GM21528 (cell line): ENCODE results near the gene SULT2B1.
"Not testable (repeated sequence)": the region's sequence is repeated elsewhere in the genome, so short reads cannot be mapped to it uniquely, and the experiment has no call there.

Experiments used
- ATAC-seq: cut with Tn5 transposase; IDR thresholded peaks from one replicate; pipeline ENCODE4 v1.9.1; 2021; ENCODE audit warnings: mild to moderate bottlenecking, moderate library complexity; ENCODE audit not compliant: unreplicated experiment, low FRiP score

SULT2B1 gene

DNA sequence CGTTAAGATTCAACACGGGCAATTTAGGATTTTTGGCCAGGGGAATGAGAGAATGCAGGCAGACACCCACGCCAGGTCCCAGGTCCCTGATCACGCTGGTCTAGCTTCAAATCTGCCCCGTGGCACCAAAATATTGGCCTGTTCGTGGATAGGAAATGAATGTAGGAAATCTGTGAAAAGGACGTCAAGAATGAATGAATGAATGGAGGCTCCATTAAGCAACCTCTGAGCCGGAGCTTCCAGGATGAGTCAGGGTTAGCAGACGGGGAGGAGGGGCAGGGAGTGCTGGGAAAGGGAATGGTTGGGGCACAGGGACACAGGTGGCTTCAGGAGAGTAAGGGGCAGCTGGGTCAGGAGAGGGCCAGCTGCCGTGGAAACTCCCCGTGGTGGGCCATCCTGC is 4.2 kb downstream of the SULT2B1 start:
- no peak for ATAC-seq

DNA sequence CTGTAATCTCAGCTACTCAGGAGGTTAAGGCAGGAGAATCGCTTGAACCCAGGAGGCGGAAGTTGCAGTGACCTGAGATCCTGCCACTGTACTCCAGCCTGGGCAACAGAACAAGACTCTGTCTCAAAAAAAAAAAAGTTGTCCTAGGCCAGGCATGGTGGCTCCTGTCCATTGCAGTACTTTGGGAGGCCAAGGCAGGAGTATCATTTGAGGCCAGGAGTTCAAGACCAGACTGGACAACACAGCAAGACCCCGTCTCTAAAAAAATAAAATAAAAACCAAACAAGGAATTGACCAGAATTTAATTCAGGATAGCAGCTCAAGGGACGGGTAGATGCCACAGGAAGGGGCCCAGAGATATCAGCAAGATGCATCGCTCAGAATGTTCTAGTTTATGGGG is 4.9 kb downstream of the SULT2B1 start:
- ATAC-seq, result no peak

GRCh38 chr19:48558018-48558684 is 6.2 kb downstream of the SULT2B1 start:
- no peak for ATAC-seq

DNA sequence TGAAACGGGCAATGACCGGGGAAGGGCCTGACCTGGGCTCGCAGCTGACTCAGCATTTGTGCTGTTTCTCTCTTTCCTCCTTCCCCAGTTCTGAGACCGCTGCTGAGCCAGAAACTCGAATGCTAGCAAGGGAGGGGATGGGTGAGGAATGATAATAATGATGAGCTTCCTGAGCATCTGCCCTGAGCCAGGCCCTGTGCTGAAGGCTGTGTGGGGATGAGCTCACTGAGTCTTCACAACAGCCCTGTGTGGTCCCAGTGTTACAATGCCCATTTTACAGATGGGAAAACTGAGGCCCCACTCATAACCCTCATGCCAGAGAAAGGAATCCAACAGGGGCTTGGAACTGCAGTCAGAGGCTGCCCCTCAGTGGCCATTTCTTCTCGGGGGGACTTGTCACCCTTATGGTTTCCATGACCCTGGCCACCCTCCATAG is 8.1 kb downstream of the SULT2B1 start:
- no peak for ATAC-seq

DNA sequence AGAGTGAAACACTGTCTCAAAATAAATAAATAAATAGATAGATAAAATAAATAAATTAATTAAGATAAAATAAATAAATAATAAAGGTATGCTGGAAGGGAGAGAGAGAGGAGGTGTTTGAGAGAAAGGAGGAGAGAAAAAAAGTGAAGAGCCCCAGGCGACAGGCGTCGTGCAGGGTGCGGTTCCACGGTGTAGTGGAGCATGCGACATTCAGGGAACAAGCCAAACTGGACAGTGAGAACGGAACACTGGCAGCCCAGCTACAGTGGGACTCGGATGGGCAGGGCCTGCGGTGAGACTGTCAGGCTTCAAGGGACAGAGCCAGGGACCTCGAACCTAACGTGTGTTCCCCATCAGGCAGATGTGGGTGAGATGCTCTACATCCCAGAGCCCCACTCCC is 9.4 kb downstream of the SULT2B1 start:
- ATAC-seq, result no peak

- no peak for ATAC-seq
Observed at GRCh38 chr19:48565090-48565489, 13.1 kb downstream of the SULT2B1 start.

GRCh38 chr19:48568345-48568886 is 16.4 kb downstream of the SULT2B1 start:
- no peak for ATAC-seq

DNA sequence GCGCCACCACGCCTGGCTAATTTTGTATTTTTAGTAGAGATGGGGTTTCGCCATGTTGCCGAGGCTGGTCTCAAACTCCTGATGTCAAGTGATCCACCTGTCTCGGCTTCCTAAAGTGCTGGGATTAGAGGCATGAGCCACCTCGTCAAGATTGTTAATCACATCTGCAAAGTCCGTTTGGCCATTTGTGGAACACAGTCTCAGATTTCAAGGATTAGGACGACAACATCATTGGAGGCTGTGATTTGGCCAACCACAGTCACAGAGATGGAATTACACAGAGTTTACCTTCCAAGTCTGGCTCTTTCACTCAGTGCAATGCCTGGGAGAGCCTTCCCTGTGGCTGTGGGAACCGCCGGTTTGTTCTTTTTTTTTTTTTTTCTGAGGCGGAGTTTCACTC is 17.8 kb downstream of the SULT2B1 start:
- no peak for ATAC-seq

DNA sequence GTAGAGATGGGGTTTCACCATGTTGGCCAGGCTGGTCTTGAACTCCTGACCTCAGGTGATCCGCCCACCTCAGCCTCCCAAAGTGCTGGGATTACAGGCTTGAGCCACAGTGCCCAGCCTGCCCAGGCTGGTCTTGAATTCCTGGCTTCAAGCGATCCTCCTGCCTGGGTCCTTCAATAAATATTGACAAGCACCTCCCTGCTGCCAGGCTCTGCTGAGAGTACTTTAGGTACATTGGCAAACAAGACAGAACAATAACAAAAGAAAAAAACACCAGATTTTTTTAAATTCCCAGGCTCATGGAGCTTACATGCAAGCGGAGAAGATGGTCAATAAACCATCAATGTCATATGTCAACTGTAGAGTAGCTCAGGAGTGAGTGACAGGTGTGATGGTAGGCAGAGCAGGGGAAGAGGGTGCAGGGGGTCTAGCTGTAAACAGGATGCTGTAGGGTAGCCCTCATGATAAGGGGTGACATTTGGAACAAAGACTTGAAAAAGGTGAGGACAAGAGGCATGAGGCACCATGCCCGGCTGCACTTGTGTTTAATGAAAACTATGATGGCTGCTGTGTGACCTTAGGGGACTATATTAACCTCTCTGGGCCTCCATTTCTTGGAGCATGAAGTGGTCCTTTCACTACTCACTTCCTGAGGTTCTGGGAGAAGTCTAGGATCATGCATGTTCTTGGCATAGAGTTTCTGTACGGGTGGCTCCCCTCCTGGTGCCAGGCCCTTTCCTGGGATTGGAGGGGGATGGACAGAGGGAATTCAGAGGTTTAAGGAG is 19.6 kb downstream of the SULT2B1 start:
- ATAC-seq, result no peak

- no peak for ATAC-seq
Observed at GRCh38 chr19:48573163-48573505, 21.2 kb downstream of the SULT2B1 start.

DNA sequence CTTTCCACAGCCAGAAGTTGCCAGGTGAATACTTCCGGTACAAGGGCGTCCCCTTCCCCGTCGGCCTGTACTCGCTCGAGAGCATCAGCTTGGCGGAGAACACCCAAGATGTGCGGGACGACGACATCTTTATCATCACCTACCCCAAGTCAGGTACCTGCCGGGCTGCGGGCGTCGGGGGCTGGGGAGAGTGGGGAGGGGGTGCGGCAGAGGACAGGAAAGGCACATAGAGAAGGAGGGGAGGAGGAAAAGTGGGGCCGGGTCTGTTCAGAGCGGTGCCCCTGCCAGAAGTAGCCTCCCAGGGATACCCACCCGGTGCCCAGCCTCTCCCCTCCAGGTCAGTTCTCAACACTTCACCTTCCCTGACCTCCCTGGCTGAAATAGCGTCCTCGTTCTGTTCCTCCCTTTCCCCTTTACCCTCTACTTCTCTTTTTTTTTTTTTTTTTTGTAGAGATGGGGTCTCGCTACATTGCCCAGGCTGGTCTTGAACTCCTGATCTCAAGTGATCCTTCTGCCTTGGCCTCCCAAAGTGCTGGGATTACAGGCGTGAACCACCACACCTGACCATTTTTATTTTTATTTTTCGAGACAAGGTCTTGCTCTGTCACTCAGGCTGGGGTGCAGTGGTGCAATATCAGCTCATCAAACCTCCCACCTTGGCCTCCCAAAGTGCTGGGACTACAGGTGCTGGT is 24.1 kb downstream of the SULT2B1 start:
- ATAC-seq, result no peak

- ATAC-seq, result not testable (repeated sequence)
Observed at GRCh38 chr19:48577908-48578307, 25.9 kb downstream of the SULT2B1 start.

GRCh38 chr19:48578891-48579290 is 26.9 kb downstream of the SULT2B1 start:
- ATAC-seq, result no peak

GRCh38 chr19:48582168-48582567 is 30.2 kb downstream of the SULT2B1 start:
- ATAC-seq, result no peak

DNA sequence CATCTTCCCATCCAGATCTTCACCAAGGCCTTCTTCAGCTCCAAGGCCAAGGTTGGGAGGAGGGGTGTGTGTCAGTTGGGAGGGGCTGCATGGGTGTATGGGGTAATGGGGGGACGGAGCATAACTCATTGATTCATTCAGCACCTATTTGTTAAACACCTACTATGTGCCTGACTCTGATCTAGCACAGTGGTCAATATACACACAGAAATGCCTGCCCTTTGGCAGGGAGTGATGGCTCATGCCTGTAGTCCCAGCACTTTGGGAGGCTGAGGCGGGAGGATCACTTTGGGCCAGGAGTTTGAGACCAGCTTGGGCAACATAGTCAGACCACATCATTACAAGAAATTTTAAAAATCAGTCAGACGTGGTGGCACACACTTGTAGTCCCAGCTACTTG is 35.4 kb downstream of the SULT2B1 start:
- ATAC-seq, result no peak

DNA sequence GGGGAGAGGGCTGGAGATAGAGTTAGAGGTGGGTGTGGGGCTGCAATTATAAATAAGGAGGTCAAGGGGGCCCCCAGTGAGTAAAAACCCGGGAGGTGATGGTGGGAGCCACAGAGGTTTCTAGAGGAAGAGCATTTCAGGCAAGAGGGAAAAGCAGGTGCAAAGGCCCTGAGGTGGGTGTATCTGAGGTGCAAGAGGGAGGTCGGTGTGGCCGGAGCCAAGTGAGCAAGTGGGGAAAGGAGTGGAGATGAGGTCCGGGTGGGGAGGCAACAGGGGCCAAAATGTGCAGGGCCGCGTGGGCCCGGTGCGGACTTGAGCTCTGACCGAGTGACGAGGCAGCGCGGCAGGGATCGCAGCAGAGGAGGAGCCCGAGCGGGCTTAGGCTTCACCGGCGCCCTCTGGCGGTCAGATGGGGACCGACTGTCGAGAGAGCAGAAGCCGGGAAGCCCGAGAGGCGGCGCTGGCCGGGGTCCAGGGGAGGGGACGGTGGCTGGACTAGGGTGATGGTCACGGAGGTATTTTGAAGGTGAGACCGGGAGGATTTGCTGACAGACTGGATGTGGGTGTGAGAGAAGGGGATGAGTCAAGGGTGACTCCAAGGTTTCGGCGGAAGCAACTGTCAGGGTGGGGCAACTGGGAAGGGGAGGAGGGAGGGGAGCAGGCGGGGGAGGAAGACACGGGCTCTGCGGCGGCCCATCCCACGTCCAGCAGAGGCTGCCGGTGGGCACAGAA is 36.9 kb downstream of the SULT2B1 start:
- no peak for ATAC-seq

- ATAC-seq, result no peak
Observed at GRCh38 chr19:48591021-48591420, 39.0 kb downstream of the SULT2B1 start.

GRCh38 chr19:48595171-48595570 is 43.2 kb downstream of the SULT2B1 start:
- ATAC-seq, result no peak

- no peak for ATAC-seq
Observed at GRCh38 chr19:48595833-48596232, 43.9 kb downstream of the SULT2B1 start.

- no peak for ATAC-seq
Observed at GRCh38 chr19:48596237-48596636, 44.3 kb downstream of the SULT2B1 start.
